Lower leg skin (tissue), 4 donors: ENCODE measurements around the gene COX19. TPM values are rescaled to one million over a fixed set of nuclear protein-coding genes. Genes with fewer than 3 reads are reported as not detected.

Source experiments
- DNase-seq, 2 donors: peaks; one replicate each; pipeline ENCODE4 v3.0.0-alpha.2; 2019; ENCODE audit warnings: low spot score in 2 of 2
- H3K4me3 ChIP-seq: fragments of 200-600 bp; sonication (generic); 2 replicates; pipeline ENCODE4 v1.5.1; 2017; ENCODE audit warnings: mild to moderate bottlenecking, low read depth; ENCODE audit not compliant: poor library complexity, severe bottlenecking
- CTCF ChIP-seq, 3 donors: fragments of 450-650 bp; IDR thresholded peaks; one replicate each; pipeline ENCODE4 v1.5.1; 2016; ENCODE audit warnings: antibody characterized with exemption in 3 of 3, mild to moderate bottlenecking in 3 of 3, moderate library complexity in 2 of 3
- POLR2A ChIP-seq, 2 donors: fragments of 450-650 bp; IDR thresholded peaks; one replicate each; pipeline ENCODE4 v1.6.1; 2016 to 2017; ENCODE audit warnings: antibody characterized with exemption in 2 of 2, mild to moderate bottlenecking in 1 of 2, moderate library complexity in 1 of 2
- WGBS, 2 donors: methylation state at CpG; one replicate each; pipeline ENCODE4 v1.1.5; 2018; 5-methylcytosine and 5-hydroxymethylcytosine counted together
- intact Hi-C: fragments of 100-400 bp; cut with DNase I; formaldehyde crosslinking; loops from one replicate; pipeline ENCODE4 v1.15.0; 2023; ENCODE audit warnings: low total_unique reads
- total RNA-seq, 4 donors: library from RNA; depleted of rRNA; stranded (reverse); fragments of >200 nt; gene quantifications; one replicate each; pipeline ENCODE4 v1.1.0, GENCODE V29; 2016

COX19 gene
- total RNA-seq, 4 donors from 2014 or later, result 13.0 to 25.1 (median 15.1) TPM

GRCh38 chr7:990933-991728, 15.8 kb upstream of the COX19 start:
- 46 to 49% methylated on average over 30 of the region's 35 CpGs for WGBS, 2 donors
- TF ChIP-seq POLR2A (IDR thresholded peaks at IDR 0.05) (no peak), CTCF (IDR thresholded peaks at IDR 0.05) (no peak)
- intact Hi-C loops, result loop anchor here (5.0 to 10.0 kb wide), 2 partner anchors 76 to 154 kb away; no protein-coding TSS in a partner anchor

GRCh38 chr7:990352-990932, 15.1 kb upstream of the COX19 start:
- intact Hi-C loops, result loop anchor here (5.0 to 10.0 kb wide), 2 partner anchors 77 to 154 kb away; no protein-coding TSS in a partner anchor
- WGBS, 2 donors, result 57 to 63% methylated on average over 35 to 36 of the region's 36 CpGs

More at GRCh38 chr7:990933-991728, 15.8 kb upstream of the COX19 start:
- no peak overlapping the region for H3K4me3 ChIP-seq
- no peak for DNase-seq

GRCh38 chr7:988963-989529, 13.7 kb upstream of the COX19 start:
- no peak for DNase-seq
- H3K4me3 ChIP-seq, result no peak overlapping the region
- no peak for TF ChIP-seq POLR2A (IDR thresholded peaks at IDR 0.05)
- TF ChIP-seq CTCF (IDR thresholded peaks at IDR 0.05), result no peak
- 61 to 79% methylated on average over 5 to 14 of the region's 15 CpGs for WGBS, 2 donors
- intact Hi-C loops, result no loop called here

More at GRCh38 chr7:990352-990932, 15.1 kb upstream of the COX19 start:
- no peak for DNase-seq
- TF ChIP-seq POLR2A (IDR thresholded peaks at IDR 0.05) (no peak), CTCF (IDR thresholded peaks at IDR 0.05) (no peak)
- no peak overlapping the region for H3K4me3 ChIP-seq

GRCh38 chr7:988426-988911, 13.1 kb upstream of the COX19 start:
- intact Hi-C loops, result no loop called here
- no peak for DNase-seq
- H3K4me3 ChIP-seq, result no peak overlapping the region

GRCh38 chr7:987909-988308, 12.6 kb upstream of the COX19 start:
- 44% methylated on average over 5 of the region's 6 CpGs; no CpG with 5 or more reads in 1 of the 2 donors for WGBS, 2 donors
- DNase-seq, result no peak
- TF ChIP-seq POLR2A (IDR thresholded peaks at IDR 0.05), result no peak
- no peak for TF ChIP-seq CTCF (IDR thresholded peaks at IDR 0.05)
- intact Hi-C loops, result no loop called here
- no peak overlapping the region for H3K4me3 ChIP-seq

More at GRCh38 chr7:988426-988911, 13.1 kb upstream of the COX19 start:
- TF ChIP-seq CTCF (IDR thresholded peaks at IDR 0.05) (no peak), POLR2A (IDR thresholded peaks at IDR 0.05) (no peak)
- 52 to 54% methylated on average over 5 to 19 of the region's 24 CpGs for WGBS, 2 donors
